VCaP (cell line): Measurements from ENCODE around the gene KLC3.

ENCODE experiments used
- H3K27ac ChIP-seq: fragments of 450-650 bp; 2 replicates; pipeline ENCODE4 v1.5.1; 2017
- TF ChIP-seq, protein P1 (sequence below): fragments of 450-650 bp; conservative IDR thresholded peaks from 2 replicates; pipeline ENCODE4 v1.5.1; 2017; ENCODE audit warnings: mild to moderate bottlenecking, moderate library complexity

KLC3 gene

GRCh38 chr19:45382426-45382825 is 41.9 kb downstream of the KLC3 start:
- TF ChIP-seq, protein P1, sequence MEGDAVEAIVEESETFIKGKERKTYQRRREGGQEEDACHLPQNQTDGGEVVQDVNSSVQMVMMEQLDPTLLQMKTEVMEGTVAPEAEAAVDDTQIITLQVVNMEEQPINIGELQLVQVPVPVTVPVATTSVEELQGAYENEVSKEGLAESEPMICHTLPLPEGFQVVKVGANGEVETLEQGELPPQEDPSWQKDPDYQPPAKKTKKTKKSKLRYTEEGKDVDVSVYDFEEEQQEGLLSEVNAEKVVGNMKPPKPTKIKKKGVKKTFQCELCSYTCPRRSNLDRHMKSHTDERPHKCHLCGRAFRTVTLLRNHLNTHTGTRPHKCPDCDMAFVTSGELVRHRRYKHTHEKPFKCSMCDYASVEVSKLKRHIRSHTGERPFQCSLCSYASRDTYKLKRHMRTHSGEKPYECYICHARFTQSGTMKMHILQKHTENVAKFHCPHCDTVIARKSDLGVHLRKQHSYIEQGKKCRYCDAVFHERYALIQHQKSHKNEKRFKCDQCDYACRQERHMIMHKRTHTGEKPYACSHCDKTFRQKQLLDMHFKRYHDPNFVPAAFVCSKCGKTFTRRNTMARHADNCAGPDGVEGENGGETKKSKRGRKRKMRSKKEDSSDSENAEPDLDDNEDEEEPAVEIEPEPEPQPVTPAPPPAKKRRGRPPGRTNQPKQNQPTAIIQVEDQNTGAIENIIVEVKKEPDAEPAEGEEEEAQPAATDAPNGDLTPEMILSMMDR, result no peak
- H3K27ac ChIP-seq, result no peak overlapping the region

DNA sequence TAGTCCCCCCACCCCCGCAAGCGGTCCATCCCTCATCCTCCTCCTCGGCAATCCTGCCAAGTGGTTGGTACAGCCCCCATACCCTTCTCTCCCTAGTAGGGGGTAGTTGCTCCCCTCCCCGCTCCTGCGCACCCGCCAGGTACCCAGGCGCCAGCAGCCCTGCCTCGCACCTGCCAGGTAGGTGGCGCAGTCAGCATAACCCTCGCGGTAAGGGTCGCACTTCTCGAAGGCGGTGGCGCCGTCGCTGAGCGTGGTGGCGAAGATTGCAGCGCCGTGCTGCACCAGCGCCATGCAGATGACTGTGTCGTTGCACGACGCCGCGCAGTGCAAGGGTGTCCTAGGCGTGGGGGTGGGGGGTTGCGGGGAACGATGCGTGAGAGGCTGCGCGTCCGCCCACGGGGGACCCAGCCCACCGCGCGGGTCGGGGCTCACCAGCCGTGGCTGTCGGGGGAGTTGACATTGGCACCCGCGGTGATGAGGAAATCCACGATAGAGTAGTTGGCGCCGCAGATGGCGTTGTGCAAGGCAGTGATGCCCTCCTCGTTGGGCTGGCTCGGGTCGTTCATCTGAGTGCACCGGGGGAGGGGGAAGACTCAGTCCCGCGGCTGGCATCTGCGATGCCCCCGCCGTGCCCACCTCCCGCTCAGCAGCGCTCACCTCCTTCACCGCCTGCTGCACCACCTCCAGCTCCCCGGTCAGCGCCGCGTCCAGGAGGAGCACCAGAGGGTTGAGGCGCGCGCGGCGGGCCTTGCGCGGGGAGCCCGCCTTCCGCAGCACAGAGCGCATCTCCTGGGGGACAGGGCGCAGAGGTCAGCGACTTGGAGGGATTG is 45.1 kb downstream of the KLC3 start:
- TF ChIP-seq, protein P1, result no peak
- no peak overlapping the region for H3K27ac ChIP-seq

DNA sequence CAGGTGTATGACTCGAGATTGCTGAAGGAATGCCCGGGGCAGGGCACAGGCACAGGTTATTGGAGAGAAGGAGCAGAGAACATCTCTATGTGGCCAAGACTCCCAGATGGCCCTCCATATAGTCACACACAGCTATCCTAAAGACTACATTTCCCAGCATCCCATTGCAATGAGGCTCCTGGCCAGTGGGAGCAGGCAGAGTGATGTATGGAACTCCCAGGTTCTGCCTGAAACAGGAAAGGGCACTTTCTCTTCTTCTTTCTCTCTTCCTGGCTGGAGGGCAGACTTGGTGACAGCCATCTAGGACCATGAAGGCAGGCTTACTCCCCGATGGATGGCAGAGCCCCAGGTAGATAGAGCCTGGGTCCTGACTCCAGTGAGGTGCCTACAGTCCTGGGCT is 50.8 kb downstream of the KLC3 start:
- no peak overlapping the region for H3K27ac ChIP-seq

DNA sequence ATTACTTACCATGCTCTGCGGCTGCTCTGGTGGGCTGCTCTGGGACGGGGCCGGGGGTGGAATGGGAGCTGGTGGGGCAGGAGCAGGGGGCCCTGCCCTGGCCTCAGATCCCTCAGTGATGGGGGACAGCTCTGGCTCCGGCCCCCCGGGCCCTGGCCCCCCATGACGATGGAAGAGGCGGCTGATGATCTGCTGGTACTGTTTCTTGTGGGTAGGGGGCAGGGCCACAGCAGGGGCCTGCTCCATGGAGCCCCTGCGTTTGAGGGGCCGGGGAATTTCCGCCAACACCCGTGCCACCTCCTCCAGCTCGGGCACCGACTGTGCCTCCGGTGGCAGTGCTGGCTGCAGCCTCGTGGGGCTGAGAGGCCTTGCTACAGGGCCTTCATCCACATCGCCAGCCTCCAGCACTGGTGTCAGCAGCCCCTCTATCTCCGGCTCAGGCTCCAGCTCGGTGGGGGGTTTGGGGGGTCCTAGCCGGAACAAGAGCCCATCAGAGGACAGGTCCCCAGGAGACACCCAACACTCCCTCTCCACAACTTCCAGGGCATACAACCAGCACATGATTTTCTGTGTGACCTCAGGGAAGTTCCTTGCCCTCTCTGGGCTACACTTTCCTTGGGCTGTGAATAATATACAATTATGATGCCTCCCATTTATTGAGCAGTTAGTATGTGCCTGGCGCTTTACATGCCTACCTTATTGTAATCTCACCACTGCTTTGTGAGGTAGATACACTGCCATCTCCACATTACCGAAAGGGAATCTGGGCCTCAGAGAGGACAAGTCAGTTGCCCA is 51.5 kb downstream of the KLC3 start:
- H3K27ac ChIP-seq, result no peak overlapping the region
- TF ChIP-seq, protein P1, result no peak

More for the DNA sequence above, 50.8 kb downstream of the KLC3 start:
- TF ChIP-seq, protein P1, result no peak

DNA sequence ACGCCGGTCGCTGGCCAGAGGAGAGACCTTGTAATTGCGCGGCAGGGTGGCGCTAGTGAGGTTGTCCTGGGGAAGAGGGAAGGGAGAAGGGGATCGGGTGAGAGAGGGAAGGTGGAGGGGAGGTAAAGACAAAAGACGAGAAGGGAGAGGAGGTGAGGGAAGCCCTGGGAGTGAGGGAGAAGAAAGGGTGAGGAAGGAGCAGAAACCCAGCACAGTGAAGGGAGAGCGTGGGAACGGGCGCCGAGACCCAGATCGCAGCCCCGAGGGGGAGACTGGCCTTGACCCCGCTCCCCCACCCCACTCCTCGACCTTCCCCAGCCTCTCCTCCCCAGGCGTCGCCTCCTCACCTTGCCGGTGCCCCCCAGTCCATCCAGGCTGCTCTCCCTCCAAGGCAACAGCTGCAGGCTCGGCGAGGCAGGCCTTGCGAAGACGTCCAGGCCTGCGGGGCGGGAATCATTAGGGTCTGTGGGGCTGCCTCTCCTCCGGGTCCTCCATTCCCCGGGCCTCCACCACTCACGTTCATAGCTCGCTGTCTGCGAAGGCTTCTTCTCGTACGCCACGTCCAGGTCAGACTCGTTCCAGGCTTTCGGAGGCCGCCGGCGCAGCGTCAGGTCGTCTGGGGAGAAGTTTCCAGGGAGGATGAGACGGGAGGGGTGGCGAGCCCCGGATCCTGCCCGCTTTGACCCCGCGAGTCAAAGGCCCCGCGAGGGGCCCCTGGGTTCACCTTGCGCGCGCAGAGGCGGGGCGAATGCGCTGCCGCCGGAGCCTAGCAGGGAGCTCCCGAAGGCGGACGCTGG is 55.5 kb downstream of the KLC3 start:
- H3K27ac ChIP-seq, result no peak overlapping the region
- TF ChIP-seq, protein P1, result no peak

GRCh38 chr19:45400192-45400591 is 59.6 kb downstream of the KLC3 start:
- TF ChIP-seq, protein P1, result no peak
- H3K27ac ChIP-seq, result no peak overlapping the region
